A204.1 (cell line): ENCODE data around the gene MATN3.
A peak's percentile ranks its signal among the peaks of the same experiment; 100 is the strongest.
"Not testable (repeated sequence)": the region's sequence is repeated elsewhere in the genome, so short reads cannot be mapped to it uniquely, and the experiment has no call there.

Experiments used
- FAIRE-seq: peaks from 2 replicates; lab custom pipeline; 2012; peaks lifted over from hg19 to GRCh38; lab: Jason Lieb, UNC

MATN3 gene

GRCh38 chr2:20012282-20013125 lies at the start of gene MATN3:
MATN3 (minus strand) TSS chr2:20012668; CDS start chr2:20012631, 37 bp downstream.
- no peak for FAIRE-seq

- FAIRE-seq = no peak
Observed at GRCh38 chr2:20061940-20062339, 49.5 kb upstream of the MATN3 start.

- no peak for FAIRE-seq
Observed at GRCh38 chr2:20061476-20061875, 49.0 kb upstream of the MATN3 start.

GRCh38 chr2:20060106-20060505 lies 47.6 kb upstream of the MATN3 start:
- no peak for FAIRE-seq

- no peak for FAIRE-seq
Observed at GRCh38 chr2:20057268-20057667, 44.8 kb upstream of the MATN3 start.

GRCh38 chr2:20054931-20055330 lies 42.5 kb upstream of the MATN3 start:
- no peak for FAIRE-seq

- no peak for FAIRE-seq
Observed at GRCh38 chr2:20054119-20054518, 41.7 kb upstream of the MATN3 start.

- no peak for FAIRE-seq
Observed at GRCh38 chr2:20052861-20053281, 40.4 kb upstream of the MATN3 start.

- no peak for FAIRE-seq
Observed at GRCh38 chr2:20052229-20052851, 39.9 kb upstream of the MATN3 start.

GRCh38 chr2:20051532-20052228 lies 39.2 kb upstream of the MATN3 start, which contains the start of gene LAPTM4A:
LAPTM4A (minus strand) TSS chr2:20051628; CDS start chr2:20051520, 108 bp downstream.
- FAIRE-seq = peak; percentile 94

GRCh38 chr2:20050646-20051531 lies 38.4 kb upstream of the MATN3 start:
- FAIRE-seq = no peak

GRCh38 chr2:20050104-20050645 lies 37.7 kb upstream of the MATN3 start:
- no peak for FAIRE-seq

GRCh38 chr2:20049637-20050036 lies 37.2 kb upstream of the MATN3 start:
- no peak for FAIRE-seq

GRCh38 chr2:20048488-20049448 lies 36.3 kb upstream of the MATN3 start:
- FAIRE-seq = no peak

- not testable (repeated sequence) for FAIRE-seq
Observed at GRCh38 chr2:20045712-20046292, 33.3 kb upstream of the MATN3 start.

GRCh38 chr2:20044778-20045177 lies 32.3 kb upstream of the MATN3 start:
- FAIRE-seq = no peak

GRCh38 chr2:20042531-20042930 lies 30.1 kb upstream of the MATN3 start:
- FAIRE-seq = no peak

- FAIRE-seq = no peak
Observed at GRCh38 chr2:20040489-20041172, 28.2 kb upstream of the MATN3 start.

- no peak for FAIRE-seq
Observed at GRCh38 chr2:20037660-20038059, 25.2 kb upstream of the MATN3 start.
